ENCODE results near the gene CFD.

DNA sequence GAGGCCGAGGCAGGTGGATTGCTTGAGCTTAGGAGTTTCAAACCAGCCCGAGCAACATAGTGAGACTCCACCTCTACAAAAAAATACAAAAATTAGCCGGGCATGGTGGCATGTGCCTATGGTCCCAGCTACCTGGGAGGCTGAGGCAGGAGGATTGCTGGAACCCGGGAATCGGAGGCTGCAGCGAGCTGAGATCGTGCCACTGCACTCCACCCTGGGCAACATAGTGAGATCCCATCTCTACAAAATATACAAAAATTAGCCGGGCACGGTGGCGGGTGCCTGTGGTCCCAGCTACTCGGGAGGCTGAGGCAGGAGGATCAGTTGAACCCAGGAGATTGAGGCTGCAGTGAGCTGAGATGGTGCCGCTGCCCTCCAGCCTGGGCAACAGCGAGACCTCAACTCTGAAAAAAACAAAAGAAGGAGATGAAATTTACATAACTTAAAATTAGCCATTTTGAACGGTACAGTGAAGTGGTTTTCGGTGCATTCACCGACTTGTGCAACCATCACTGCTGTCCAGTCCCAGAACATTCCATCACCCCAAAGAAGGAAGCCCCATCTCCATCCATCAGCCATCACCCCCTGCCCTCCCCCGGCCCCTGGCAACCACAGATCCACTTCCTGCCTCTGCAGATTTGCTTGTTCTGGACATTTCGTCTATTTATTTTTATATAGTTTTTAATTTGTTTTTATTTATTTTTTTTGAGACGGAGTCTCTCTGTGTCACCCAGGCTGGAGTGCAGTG is 33.4 kb upstream of the CFD start:
- no peak for TF ChIP-seq POLR2A (IDR thresholded peaks at IDR 0.05; ENCODE audit: low read depth, low read length)
- TF ChIP-seq POLR2AphosphoS5 (IDR thresholded peaks at IDR 0.05; ENCODE audit: low read depth, low read length), result no peak
- TF ChIP-seq TAF1 (IDR thresholded peaks at IDR 0.05; ENCODE audit: borderline replicate concordance, low read depth, low read length), result no peak
